Lung (tissue), 12 donors: ENCODE data around the gene PSMG3. TPM values are rescaled to one million over a fixed set of nuclear protein-coding genes. Genes with fewer than 3 reads are reported as not detected.

Source experiments
- ATAC-seq: fragments of 200-7000 bp; cut with Tn5 transposase; one replicate; pipeline ENCODE4 v1.9.1; 2020; ENCODE audit warnings: moderate number of reproducible peaks; ENCODE audit not compliant: insufficient read depth, low FRiP score
- DNase-seq, 3 donors: peaks; one replicate each; pipeline ENCODE4 v3.0.0-alpha.2; 2013 to 2017
- H3K27ac ChIP-seq, 2 donors: one replicate each; pipeline ENCODE4 v1.5.1; 2013; ENCODE audit warnings: mild to moderate bottlenecking in 2 of 2, moderate library complexity in 2 of 2, control low read depth in 1 of 2, inconsistent platforms in 1 of 2, low read depth in 1 of 2, low read length in 1 of 2
- H3K27me3 ChIP-seq, 3 donors: one replicate each; pipeline ENCODE4 v1.5.1; 2013; ENCODE audit warnings: low read length in 2 of 3; ENCODE audit not compliant: control insufficient read depth in 3 of 3, insufficient read depth in 3 of 3
- H3K36me3 ChIP-seq, 4 donors: one replicate each; pipeline ENCODE4 v1.5.1; 2013; ENCODE audit warnings: low read length in 4 of 4, mild to moderate bottlenecking in 1 of 4, moderate library complexity in 1 of 4; ENCODE audit not compliant: control insufficient read depth in 4 of 4, insufficient read depth in 4 of 4
- H3K4me1 ChIP-seq, 5 donors: one replicate each; pipeline ENCODE4 v1.5.1; 2013; ENCODE audit warnings: low read length in 5 of 5, mild to moderate bottlenecking in 2 of 5, moderate library complexity in 1 of 5; ENCODE audit not compliant: control insufficient read depth in 5 of 5, insufficient read depth in 5 of 5
- H3K4me3 ChIP-seq: one replicate; pipeline ENCODE4 v1.5.1; 2013; ENCODE audit warnings: mild to moderate bottlenecking, control low read depth, moderate library complexity
- H3K9ac ChIP-seq, 2 donors: one replicate each; pipeline ENCODE4 v1.5.1; 2013; ENCODE audit warnings: low read length in 2 of 2, control low read depth in 1 of 2; ENCODE audit not compliant: insufficient read depth in 1 of 2
- H3K9me3 ChIP-seq, 4 donors: one replicate each; pipeline ENCODE4 v1.5.1; 2013; ENCODE audit warnings: low read length in 3 of 4, mild to moderate bottlenecking in 1 of 4, moderate library complexity in 1 of 4; ENCODE audit not compliant: control insufficient read depth in 4 of 4, insufficient read depth in 3 of 4
- WGBS, 2 donors: extraction: QIAGEN DNeasy Blood & Tissue Kit; methylation state at CpG; one replicate each; pipeline ENCODE4 v1.1.7; 2013; 5-methylcytosine and 5-hydroxymethylcytosine counted together
- polyA plus RNA-seq, 2 donors: library from polyadenylated mRNA; stranded (reverse); fragments of 200-250 nt; gene quantifications; one replicate each; pipeline ENCODE4 v1.2.1, GENCODE V29; 2013
- total RNA-seq, 2 donors: library from RNA; depleted of rRNA in 1 of 2; stranded (reverse); fragments of >200 nt in 1 of 2; gene quantifications; one replicate each; pipeline ENCODE4 v1.2.1, GENCODE V29; 2014 to 2021
- TF ChIP-seq, protein P1 (sequence below): IDR thresholded peaks from 2 replicates; pipeline ENCODE4 v1.5.1; 2012; ENCODE audit warnings: mild to moderate bottlenecking; ENCODE audit errors: control extremely low read depth, extremely low read depth
- donor health status: control.
- donor health status: control.
- donor health status: Bipolar disorder and iron deficiency.
- donor health status: healthy.
- donor health status: DM: yes; HTN: yes; CAD: no.

Gene PSMG3
- total and polyA plus RNA-seq, 4 donors = 10.7 to 86.7 (median 41.8) TPM

DNA sequence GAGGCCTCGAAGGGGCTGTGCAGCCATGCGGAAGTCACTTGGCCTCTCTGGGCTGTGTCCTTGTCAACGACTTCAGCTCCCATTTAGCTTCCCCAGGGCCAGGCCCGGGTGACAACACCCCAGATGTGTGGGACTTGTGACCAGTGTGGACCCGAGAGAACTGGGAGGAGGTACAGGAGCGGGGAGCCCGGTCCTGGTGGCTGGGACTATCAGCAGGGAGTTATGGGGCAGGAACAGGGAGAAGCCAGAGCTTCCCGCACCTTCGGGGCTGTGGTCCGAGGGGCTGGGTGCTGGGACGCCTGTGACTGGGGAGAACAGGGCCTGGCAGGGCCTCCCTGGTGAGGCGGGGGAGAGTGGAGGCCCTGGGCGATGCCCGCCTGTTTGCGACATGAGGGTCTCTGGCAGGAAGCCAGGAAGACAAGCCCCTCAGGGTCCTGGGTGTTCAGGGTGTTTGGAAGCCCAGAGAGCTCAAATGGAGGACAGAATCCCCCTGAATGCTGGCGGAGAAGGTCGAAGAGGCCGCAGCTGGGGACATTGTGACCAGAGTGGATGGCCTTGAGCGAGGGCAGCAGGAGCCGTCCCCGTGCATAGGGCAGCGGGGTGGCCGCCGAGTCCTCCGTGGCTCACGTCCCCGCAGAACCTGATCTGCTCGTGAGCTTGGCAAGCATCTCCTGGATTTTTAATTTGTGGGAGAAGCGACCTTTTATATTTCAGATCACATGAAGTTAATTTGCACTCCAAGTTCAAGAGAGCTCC lies 30.0 kb upstream of the PSMG3 start:
- Histone ChIP-seq H3K9ac (no peak overlapping the region), H3K27me3 (peaks cover 0 to 8% (median 5%) of the 10 kb centered on the region in 3 donors), H3K9me3 (peaks cover 0 to 2% (median 0%) of the 10 kb centered on the region in 4 donors), H3K4me1 (no peaks in the 10 kb centered on the region), H3K36me3 (no peaks in the 10 kb centered on the region), H3K4me3 (no peak overlapping the region), H3K27ac (no peak overlapping the region)
- 83 to 91% methylated on average over 29 of the region's 29 CpGs for WGBS, 2 donors
- TF ChIP-seq, protein P1, sequence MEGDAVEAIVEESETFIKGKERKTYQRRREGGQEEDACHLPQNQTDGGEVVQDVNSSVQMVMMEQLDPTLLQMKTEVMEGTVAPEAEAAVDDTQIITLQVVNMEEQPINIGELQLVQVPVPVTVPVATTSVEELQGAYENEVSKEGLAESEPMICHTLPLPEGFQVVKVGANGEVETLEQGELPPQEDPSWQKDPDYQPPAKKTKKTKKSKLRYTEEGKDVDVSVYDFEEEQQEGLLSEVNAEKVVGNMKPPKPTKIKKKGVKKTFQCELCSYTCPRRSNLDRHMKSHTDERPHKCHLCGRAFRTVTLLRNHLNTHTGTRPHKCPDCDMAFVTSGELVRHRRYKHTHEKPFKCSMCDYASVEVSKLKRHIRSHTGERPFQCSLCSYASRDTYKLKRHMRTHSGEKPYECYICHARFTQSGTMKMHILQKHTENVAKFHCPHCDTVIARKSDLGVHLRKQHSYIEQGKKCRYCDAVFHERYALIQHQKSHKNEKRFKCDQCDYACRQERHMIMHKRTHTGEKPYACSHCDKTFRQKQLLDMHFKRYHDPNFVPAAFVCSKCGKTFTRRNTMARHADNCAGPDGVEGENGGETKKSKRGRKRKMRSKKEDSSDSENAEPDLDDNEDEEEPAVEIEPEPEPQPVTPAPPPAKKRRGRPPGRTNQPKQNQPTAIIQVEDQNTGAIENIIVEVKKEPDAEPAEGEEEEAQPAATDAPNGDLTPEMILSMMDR = no peak
- DNase-seq = no peak
- ATAC-seq = no peak

DNA sequence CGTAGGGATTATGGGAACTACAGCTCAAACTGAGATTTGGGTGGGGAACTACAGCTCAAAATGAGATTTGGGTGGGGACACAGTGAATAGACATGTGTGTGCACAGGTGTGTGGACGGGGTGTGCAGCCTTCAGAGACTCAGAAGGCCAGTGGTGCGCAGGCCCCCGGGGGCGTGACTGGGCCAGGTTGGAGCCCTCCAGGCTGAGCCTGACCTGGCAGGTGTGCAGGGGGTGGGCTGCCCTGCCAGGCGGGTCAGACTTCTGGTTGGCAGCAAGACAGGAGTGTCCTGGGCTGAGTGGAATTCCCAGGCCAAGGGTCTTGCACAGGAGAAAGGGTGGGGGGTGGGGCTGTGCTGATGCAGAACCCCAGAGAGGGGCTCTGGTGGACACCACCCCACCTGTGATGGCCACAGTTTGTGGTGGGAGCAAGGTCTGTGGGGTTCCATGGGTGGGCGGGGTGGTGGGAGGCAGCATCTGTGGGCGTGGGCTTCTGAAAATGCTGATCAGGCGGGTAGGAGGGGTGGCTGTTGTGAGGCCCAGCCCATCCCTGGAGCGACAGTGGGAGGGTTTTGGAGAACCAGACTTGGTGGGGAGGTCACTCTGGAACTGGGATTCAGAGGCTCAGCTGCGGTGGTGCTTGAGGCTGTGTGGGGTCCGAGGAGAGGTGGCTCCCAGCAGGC lies 29.3 kb upstream of the PSMG3 start:
- DNase-seq (no peak), ATAC-seq (no peak)
- no peaks in the 10 kb centered on the region for H3K36me3 ChIP-seq
- H3K4me1 ChIP-seq = no peaks in the 10 kb centered on the region
- no peak overlapping the region for H3K9ac ChIP-seq
- no peak overlapping the region for H3K4me3 ChIP-seq
- peaks cover 0 to 4% (median 4%) of the 10 kb centered on the region in 3 donors for H3K27me3 ChIP-seq
- no peak overlapping the region for H3K27ac ChIP-seq
- H3K9me3 ChIP-seq = peaks cover 0 to 3% (median 0%) of the 10 kb centered on the region in 4 donors
- 87 to 94% methylated on average over 12 of the region's 12 CpGs for WGBS, 2 donors
- TF ChIP-seq, protein P1 = no peak

DNA sequence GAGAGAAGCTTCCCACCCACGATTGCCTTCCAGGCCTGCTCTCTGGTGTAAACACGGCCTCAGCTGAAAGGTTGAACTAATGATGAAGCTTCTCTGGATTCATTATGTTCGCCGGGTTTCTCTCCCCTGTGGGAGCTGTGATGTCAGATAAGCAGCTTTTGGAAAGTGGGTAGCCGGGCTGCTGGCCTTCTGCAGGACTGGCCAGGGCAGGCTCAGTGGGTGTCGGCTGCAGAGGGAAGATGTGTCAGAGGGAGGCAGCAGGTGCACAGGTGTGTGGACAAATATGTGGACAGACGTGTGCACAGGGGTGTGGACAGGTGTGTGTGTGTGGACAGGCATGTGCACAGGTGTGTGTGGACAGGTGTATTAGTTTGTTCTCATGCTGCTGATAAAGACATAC lies 28.5 kb upstream of the PSMG3 start:
- TF ChIP-seq, protein P1 = no peak
- Histone ChIP-seq H3K4me3 (no peak overlapping the region), H3K9me3 (peaks cover 0 to 3% (median 0%) of the 10 kb centered on the region in 4 donors), H3K9ac (no peak overlapping the region), H3K36me3 (no peaks in the 10 kb centered on the region), H3K27me3 (peaks cover 1 to 5% (median 2%) of the 10 kb centered on the region in 3 donors), H3K27ac (no peak overlapping the region), H3K4me1 (no peaks in the 10 kb centered on the region)
- DNase-seq (no peak), ATAC-seq (no peak)
- 87 to 91% methylated on average over 7 of the region's 7 CpGs for WGBS, 2 donors
